Heart left ventricle (tissue), 16 donors: ENCODE data around the gene ZYG11B. TPM values are rescaled to one million over a fixed set of nuclear protein-coding genes. Genes with fewer than 3 reads are reported as not detected.
"Not testable (repeated sequence)": the region's sequence is repeated elsewhere in the genome, so short reads cannot be mapped to it uniquely, and the experiment has no call there.

Experiments
- ATAC-seq, 4 donors: fragments of 200-7000 bp; cut with Tn5 transposase; one replicate each; pipeline ENCODE4 v1.9.1; 2020 to 2022; ENCODE audit warnings: moderate library complexity in 4 of 4, mild to moderate bottlenecking in 3 of 4, moderate number of reproducible peaks in 1 of 4
- DNase-seq, 5 donors: peaks; one replicate each; pipeline ENCODE4 v3.0.0-alpha.2; 2020
- H3K27ac ChIP-seq, 12 donors: fragments of 200-600 bp; sonication (generic) in 4 of 12; one replicate each; pipeline versions ENCODE4 v1.5.0 to v1.8.0; 2016 to 2022; ENCODE audit warnings: mild to moderate bottlenecking in 2 of 12
- H3K27me3 ChIP-seq, 9 donors: fragments of 200-600 bp; sonication (generic) in 2 of 9; one replicate each; pipeline versions ENCODE4 v1.5.1 to v1.8.0; 2016 to 2022; ENCODE audit warnings: mild to moderate bottlenecking in 3 of 9
- H3K36me3 ChIP-seq, 9 donors: fragments of 200-600 bp; sonication (generic) in 2 of 9; one replicate each; pipeline versions ENCODE4 v1.5.0 to v1.8.0; 2018 to 2022; ENCODE audit warnings: mild to moderate bottlenecking in 2 of 9
- H3K4me1 ChIP-seq, 12 donors: fragments of 200-600 bp; sonication (generic) in 4 of 12; one replicate each; pipeline versions ENCODE4 v1.5.0 to v1.8.0; 2016 to 2022; ENCODE audit warnings: mild to moderate bottlenecking in 3 of 12
- H3K4me3 ChIP-seq, 12 donors: fragments of 200-600 bp; sonication (generic) in 4 of 12; one replicate each; pipeline versions ENCODE4 v1.5.0 to v1.8.0; 2017 to 2022; ENCODE audit warnings: mild to moderate bottlenecking in 9 of 12, moderate library complexity in 4 of 12
- H3K9me3 ChIP-seq, 12 donors: fragments of 200-600 bp; sonication (generic) in 4 of 12; one replicate each; pipeline versions ENCODE4 v1.5.0 to v1.8.0; 2016 to 2022; ENCODE audit warnings: mild to moderate bottlenecking in 1 of 12
- CTCF ChIP-seq, 12 donors: fragments of 200-600 bp; sonication (generic) in 4 of 12; IDR thresholded peaks; one replicate each; pipeline versions ENCODE4 v1.5.0 to v1.8.0; 2018 to 2022; ENCODE audit warnings: antibody characterized with exemption in 12 of 12, mild to moderate bottlenecking in 5 of 12
- POLR2A ChIP-seq, 2 donors: fragments of 450-650 bp; IDR thresholded peaks; one replicate each; pipeline ENCODE4 v1.6.1; 2017; ENCODE audit warnings: antibody characterized with exemption in 2 of 2, mild to moderate bottlenecking in 2 of 2, moderate library complexity in 2 of 2
- WGBS, 4 donors: extraction: QIAGEN DNeasy Blood & Tissue Kit in 2 of 4; methylation state at CpG; one replicate each; pipeline versions ENCODE4 v1.1.5 to v1.1.7; 2013 to 2018; 5-methylcytosine and 5-hydroxymethylcytosine counted together
- intact Hi-C, 10 donors: fragments of 100-400 bp; cut with DNase I; formaldehyde crosslinking; loops; one replicate each; pipeline versions ENCODE4 v1.11.1 to v1.14.2; 2022
- polyA plus RNA-seq, 2 donors: library from polyadenylated mRNA; stranded (reverse); fragments of 200-250 nt; gene quantifications; one replicate each; pipeline ENCODE4 v1.2.3, GENCODE V29; 2013
- total RNA-seq, 9 donors: library from RNA; depleted of rRNA in 2 of 9; stranded (reverse); fragments of >200 nt in 2 of 9; fragmentation: NEBNext Ultra II Directional in 3 of 9; extraction: Animal tissue kit (Norgen Biotek cat#: 25700) in 3 of 9; gene quantifications; one replicate each; pipeline versions ENCODE4 v1.1.0 to v1.2.4, GENCODE V29; 2016 to 2023
- donor health status: ischemic (EF 13 %, LVEDD 7.1; RV severe dilation, severe dysfunction).
- donor health status: healthy with polysubstance abuse.
- donor health status: DM: no; HTN: yes; CAD: no.
- donor health status: DM: no; HTN: no; CAD: no.
- donor health status: ischemic (EF 25% LVEDD 6.9; RV normal size, moderate dysfunction).
- donor health status: ischemic (EF 25% LVEDD 5.7; RV mildly dilated, moderate dysfunction).
- donor health status: healthy.
- donor health status: DM: yes; HTN: yes; CAD: no.
- donor health status: ischemic (EF 35%, LVEDD 5.7; RV mildly dilated, moderate dysfunction).
- donor health status: nonischemic (EF 11% LVEDD 7.7; RV severe dilation, severe dysfunction).
- donor health status: DM: yes; HTN: yes; CAD: no.
- donor health status: PGD.
- donor health status: ischemic (EF 29% LVEDD 5.4; RV normal size, mild dysfunction).
- donor health status: nonischemic (EF 23%, LVEDD 6.1; RV moderate dilation, normal function).

The ZYG11B gene
- total and polyA plus RNA-seq, 11 donors = 16.6 to 85.4 (median 62.6) TPM

GRCh38 chr1:52684545-52684944 is 41.7 kb upstream of the ZYG11B start:
- no peak overlapping the region for H3K27ac ChIP-seq
- intact Hi-C loops = loop anchor here in 9 of 10 donors (10.0 kb wide), 7 partner anchors 130 to 560 kb away; partner anchors contain the start of genes TUT4 (in 3 of the 9), ORC1 (in 1 of the 9) and PRPF38A (in 1 of the 9)
- TF ChIP-seq POLR2A (IDR thresholded peaks at IDR 0.05) = no peak
- no peak for TF ChIP-seq CTCF (IDR thresholded peaks at IDR 0.05)
- 90 to 100% (median 94%) methylated on average over 1 of the region's 1 CpG for WGBS, 4 donors
- H3K36me3 ChIP-seq = peaks cover 0 to 35% (median 27%) of the 10 kb centered on the region in 9 donors
- ATAC-seq (no peak), DNase-seq (no peak)
- H3K27me3 ChIP-seq = no peaks in the 10 kb centered on the region
- peaks cover 0 to 6% (median 0%) of the 10 kb centered on the region in 12 donors for H3K4me1 ChIP-seq
- peaks cover 0 to 4% (median 0%) of the 10 kb centered on the region in 12 donors for H3K9me3 ChIP-seq
- no peak overlapping the region for H3K4me3 ChIP-seq

- DNase-seq = peak; percentile 59 to 78 (median 65)
- peak; percentile 56 to 84 (median 68) for TF ChIP-seq CTCF (IDR thresholded peaks at IDR 0.05)
- ATAC-seq = peak in 3 of 4 donors; percentile 78 to 86 (median 85)
- H3K27me3 ChIP-seq, H3K27ac ChIP-seq, H3K9me3 ChIP-seq, H3K4me1 ChIP-seq, H3K4me3 ChIP-seq: not testable (repeated sequence)
- H3K36me3 ChIP-seq = peaks cover 0 to 53% (median 39%) of the 10 kb centered on the region in 9 donors
- 57 to 61% (median 60%) methylated on average over 17 of the region's 17 CpGs for WGBS, 4 donors
- intact Hi-C loops = loop anchor here in 9 of 10 donors (2.0 to 10.0 kb wide), 10 partner anchors 84 to 562 kb away; partner anchors contain the start of genes TUT4 (in 3 of the 9), CC2D1B (in 1 of the 9), GPX7 (in 1 of the 9) and ORC1 (in 1 of the 9)
Measured at GRCh38 chr1:52686261-52686751, 39.9 kb upstream of the ZYG11B start.

GRCh38 chr1:52686830-52687229 is 39.4 kb upstream of the ZYG11B start:
- 93 to 100% (median 95%) methylated on average over 5 of the region's 5 CpGs for WGBS, 4 donors
- DNase-seq = no peak
- H3K4me1 ChIP-seq = peaks cover 0 to 6% (median 0%) of the 10 kb centered on the region in 12 donors
- no peak overlapping the region for H3K27ac ChIP-seq
- no peak for ATAC-seq
- peaks cover 0 to 4% (median 0%) of the 10 kb centered on the region in 12 donors for H3K9me3 ChIP-seq
- H3K36me3 ChIP-seq = peaks cover 0 to 58% (median 44%) of the 10 kb centered on the region in 9 donors
- no peaks in the 10 kb centered on the region for H3K27me3 ChIP-seq
- intact Hi-C loops = loop anchor here in 9 of 10 donors (2.0 to 10.0 kb wide), 10 partner anchors 84 to 562 kb away; partner anchors contain the start of genes TUT4 (in 3 of the 9), CC2D1B (in 1 of the 9), GPX7 (in 1 of the 9) and ORC1 (in 1 of the 9)
- H3K4me3 ChIP-seq = no peak overlapping the region
- TF ChIP-seq POLR2A (IDR thresholded peaks at IDR 0.05) (no peak), CTCF (IDR thresholded peaks at IDR 0.05) (no peak)

GRCh38 chr1:52691821-52692220 is 34.4 kb upstream of the ZYG11B start:
- TF ChIP-seq POLR2A (IDR thresholded peaks at IDR 0.05) (no peak), CTCF (IDR thresholded peaks at IDR 0.05) (no peak)
- no peaks in the 10 kb centered on the region for H3K27me3 ChIP-seq
- H3K4me3 ChIP-seq = no peak overlapping the region
- ATAC-seq (no peak), DNase-seq (no peak)
- peaks cover 0 to 1% (median 0%) of the 10 kb centered on the region in 12 donors for H3K4me1 ChIP-seq
- no peak overlapping the region for H3K27ac ChIP-seq
- no peaks in the 10 kb centered on the region for H3K9me3 ChIP-seq
- 93 to 98% (median 95%) methylated on average over 3 of the region's 3 CpGs for WGBS, 4 donors
- H3K36me3 ChIP-seq = peaks cover 0 to 61% (median 46%) of the 10 kb centered on the region in 9 donors
- intact Hi-C loops = loop anchor here in 3 of 10 donors (10.0 kb wide), 2 partner anchors 233 to 493 kb away; partner anchors contain the start of genes ECHDC2 (in 2 of the 3) and SCP2 (in 2 of the 3)
